ENCODE results near the gene TMEM63C.

Gene TMEM63C

DNA sequence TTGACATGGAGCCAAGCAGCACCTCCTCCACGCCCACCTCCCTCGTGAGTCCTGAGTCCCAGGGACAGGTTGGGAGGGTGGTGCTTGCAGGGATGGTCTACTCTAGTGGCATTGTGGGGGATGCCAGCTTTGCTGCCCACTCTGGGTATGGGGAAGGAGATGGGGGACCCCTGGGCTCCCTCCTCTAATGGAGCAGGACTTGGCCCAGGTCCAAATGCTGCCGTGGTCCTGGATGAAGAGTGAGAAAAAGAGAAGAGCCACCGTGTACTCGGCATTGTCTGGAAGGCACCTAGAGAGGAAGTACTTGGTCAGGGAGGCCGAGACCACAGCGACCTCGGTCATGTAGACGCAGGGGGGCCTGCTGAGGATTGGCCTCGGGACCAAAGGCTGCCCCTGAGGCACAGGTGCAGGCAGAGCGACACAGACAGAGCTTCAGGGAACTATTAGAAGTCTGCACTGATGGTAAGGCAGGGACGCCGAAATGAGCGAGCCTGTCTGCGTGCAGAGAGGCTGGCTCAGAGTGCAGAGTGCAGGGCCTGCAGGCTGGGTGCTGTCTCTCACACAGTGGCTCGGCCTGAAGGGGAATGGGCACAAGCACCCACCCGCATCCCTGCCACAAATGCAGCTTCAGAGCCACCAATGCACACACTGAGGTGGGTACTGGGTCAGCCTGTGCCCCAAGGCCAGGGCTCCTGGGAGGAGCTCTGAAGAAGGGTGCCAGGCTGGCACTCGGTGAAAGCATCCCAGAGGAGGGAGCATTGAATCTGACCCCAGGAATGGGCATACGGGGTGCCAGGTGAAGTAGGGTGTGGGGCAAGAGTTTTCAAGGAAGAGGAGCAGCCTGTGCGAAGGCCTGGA is 72.0 kb downstream of the TMEM63C start:
- no peak for DNase-seq (ENCODE audit: low read depth in 2 of 2)

- no peak for DNase-seq (ENCODE audit: low read depth in 2 of 2)
Observed at GRCh38 chr14:77256694-77257093, 75.1 kb downstream of the TMEM63C start.

DNA sequence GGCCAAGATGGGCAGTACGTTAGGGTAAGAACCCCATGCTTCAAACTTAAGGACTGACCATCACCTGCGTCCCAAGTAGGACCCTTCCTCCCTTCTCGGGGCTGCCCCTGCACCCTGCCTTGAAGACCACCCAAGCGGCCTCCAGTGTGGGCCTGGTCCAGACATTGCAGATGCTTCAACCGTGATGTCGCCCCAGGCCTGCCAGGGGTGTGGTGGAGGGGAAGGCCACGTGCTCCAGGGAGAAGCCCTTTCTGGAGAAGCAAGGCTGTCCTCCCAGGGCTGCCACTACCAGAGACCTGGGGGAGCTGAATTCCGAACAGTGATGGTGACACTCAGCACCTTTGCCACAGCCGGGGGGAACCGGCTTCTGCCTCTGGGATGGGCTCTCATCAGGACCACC is 76.1 kb downstream of the TMEM63C start:
- no peak for DNase-seq (ENCODE audit: low read depth in 2 of 2)

DNA sequence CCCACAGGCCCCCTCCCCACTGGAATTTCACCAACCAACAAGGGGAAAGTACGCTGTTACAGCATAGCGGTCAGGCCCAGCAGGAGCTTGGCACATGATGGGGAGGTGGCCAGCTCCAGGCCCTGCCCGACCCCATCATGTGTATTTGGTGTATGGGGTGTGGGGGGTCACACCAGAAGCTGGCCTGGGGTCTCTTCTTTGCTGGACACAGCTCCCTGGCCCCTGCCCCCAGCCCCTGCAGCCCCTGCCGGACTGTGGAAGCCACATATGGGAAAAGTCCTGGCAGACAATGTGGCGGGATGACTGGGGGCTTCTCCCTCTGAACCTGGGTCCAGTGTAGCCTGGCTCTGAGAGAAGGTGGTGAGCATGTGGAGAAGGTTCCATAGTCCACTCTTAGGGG is 77.0 kb downstream of the TMEM63C start:
- DNase-seq (ENCODE audit: low read depth in 2 of 2) = no peak

GRCh38 chr14:77259025-77259715 is 77.6 kb downstream of the TMEM63C start:
- no peak for DNase-seq (ENCODE audit: low read depth in 2 of 2)

DNA sequence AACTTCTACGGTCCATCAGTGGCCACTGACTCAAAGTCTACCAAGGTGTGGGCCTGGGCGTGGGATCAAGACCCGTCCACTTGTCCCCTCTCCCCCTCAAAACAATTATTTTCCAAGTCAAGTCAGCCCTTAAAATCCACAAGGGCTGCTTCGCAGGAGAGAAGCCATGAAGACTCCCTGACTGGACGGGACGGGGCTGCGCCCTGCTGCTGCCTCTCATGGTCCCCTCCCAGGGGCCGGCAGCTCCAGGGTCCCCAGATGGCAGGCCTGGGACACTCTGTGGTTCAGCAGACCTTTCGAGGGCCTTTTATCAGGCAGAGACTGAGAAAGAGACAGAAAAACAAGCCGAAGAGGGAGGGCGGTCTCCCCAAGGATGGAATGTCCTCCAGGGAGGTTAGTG is 78.6 kb downstream of the TMEM63C start:
- no peak for DNase-seq (ENCODE audit: low read depth in 2 of 2)

GRCh38 chr14:77260631-77261030 is 79.0 kb downstream of the TMEM63C start:
- no peak for DNase-seq (ENCODE audit: low read depth in 2 of 2)

DNA sequence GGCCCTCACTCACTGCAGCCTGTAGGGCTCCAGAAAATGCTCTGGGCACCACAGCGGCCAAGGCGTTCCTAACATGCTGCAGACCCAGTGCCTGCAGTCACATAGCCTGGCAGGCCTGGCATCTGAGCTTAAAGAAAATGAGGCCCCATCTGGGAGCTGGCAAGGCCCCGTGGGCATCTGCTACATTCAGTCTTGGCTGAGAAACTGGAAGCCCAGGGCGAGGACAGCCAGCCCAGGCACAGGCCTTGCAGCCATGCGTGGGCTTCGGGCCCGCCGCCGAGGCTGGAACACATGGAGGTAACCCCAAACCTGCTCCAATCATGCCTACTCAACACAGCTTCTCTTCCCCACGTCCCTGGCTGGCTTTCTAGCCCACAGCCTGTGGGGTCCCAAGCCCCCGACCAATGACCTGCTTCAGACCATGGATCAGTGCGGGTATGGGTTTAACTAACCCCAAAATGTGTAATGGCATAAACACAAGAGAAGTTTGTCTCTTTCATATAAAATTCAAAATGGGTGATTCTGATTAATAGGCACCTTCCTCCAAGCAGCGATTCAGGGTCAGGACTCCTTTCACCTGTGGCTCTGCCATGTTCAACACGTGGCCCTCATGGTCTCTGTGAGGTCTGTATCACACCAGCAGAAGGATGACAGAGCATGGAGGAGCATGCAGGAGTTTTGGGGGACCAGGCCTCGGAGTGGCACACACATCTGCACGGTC is 83.0 kb downstream of the TMEM63C start:
- DNase-seq (ENCODE audit: low read depth in 2 of 2) = no peak

GRCh38 chr14:77265187-77265515 is 83.6 kb downstream of the TMEM63C start:
- no peak for DNase-seq (ENCODE audit: low read depth in 2 of 2)

- no peak for DNase-seq (ENCODE audit: low read depth in 2 of 2)
Observed at GRCh38 chr14:77265561-77266335, 84.2 kb downstream of the TMEM63C start.

- no peak for DNase-seq (ENCODE audit: low read depth in 2 of 2)
Observed at GRCh38 chr14:77266336-77266735, 84.7 kb downstream of the TMEM63C start.

- no peak for DNase-seq (ENCODE audit: low read depth in 2 of 2)
Observed at GRCh38 chr14:77267937-77268699, 86.5 kb downstream of the TMEM63C start.

DNA sequence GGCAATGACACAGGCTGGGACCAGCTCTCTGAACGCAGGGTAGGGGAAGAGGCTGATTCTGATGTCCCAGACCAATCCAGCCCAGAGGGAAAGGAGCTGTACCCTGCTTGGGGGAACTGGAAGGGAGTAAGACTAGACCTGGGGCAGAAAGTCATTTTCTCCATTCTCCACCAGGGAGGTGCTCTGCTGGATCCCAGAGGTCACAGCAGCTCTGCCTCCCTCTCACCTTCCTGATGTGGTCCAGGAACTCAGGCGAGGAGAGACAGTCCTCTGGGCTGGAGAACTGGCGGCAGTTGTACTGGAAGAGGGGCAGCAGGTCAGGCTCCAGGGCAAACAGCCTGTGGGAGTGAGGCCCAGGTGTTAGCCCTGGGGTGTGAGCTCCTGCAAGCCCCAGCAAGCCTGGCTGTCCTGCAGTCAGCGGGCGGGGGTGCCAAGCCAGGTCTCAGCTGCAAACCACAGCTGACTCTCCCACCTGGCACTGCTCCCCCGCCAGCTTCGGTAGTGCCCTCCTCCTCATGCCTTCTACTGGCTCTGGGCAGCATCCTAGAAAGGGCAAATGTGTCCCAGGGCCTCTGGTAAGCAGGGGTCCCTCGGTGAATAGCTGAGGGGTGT is 87.5 kb downstream of the TMEM63C start:
- no peak for DNase-seq (ENCODE audit: low read depth in 2 of 2)

DNA sequence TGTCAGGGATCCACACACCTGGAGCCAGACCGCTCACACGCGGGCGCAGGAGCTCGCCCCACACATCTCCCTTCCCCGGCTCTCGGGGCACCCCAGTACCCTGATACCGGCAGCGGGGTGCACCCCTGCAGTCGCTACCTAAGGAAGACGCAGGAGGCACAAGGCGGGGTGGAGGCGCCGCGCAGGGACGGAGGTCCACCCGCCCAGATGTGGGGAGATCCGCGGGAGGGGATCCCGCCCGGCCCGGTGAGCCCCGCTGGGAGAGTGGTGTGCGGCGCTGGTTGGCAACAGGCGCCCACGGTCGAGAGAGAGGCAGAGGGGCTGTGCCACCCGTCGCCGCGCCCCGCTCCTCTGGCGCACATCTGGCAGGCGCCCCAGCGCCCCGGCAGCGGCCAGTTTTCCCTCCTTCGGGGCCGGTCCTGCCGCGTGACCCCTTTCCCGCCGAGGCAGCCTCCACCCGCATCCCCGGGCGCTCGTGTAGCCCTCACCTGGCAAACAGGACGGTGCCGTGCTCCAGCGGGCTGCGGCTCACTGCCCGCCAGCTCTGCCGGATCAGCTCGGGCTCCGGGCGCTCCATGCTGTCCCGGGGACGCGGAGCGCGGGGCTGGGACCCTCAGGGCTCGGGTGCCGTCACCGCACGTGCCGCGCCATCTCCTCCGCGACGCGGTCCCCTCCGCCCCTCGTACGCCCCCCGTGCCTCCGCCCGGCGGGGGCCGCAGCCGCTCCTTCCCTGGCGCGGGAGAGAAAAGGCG is 88.9 kb downstream of the TMEM63C start:
- DNase-seq (ENCODE audit: low read depth in 2 of 2) = no peak

GRCh38 chr14:77271113-77271710 is 89.6 kb downstream of the TMEM63C start, which contains the start of gene NGB:
NGB (minus strand) TSS chr14:77271206; CDS start chr14:77270937, 269 bp downstream.
- no peak for DNase-seq (ENCODE audit: low read depth in 2 of 2)

- DNase-seq (ENCODE audit: low read depth in 2 of 2) = no peak
Observed at GRCh38 chr14:77272261-77272660, 90.7 kb downstream of the TMEM63C start.

- DNase-seq (ENCODE audit: low read depth in 2 of 2) = no peak
Observed at GRCh38 chr14:77273796-77274195, 92.2 kb downstream of the TMEM63C start.

DNA sequence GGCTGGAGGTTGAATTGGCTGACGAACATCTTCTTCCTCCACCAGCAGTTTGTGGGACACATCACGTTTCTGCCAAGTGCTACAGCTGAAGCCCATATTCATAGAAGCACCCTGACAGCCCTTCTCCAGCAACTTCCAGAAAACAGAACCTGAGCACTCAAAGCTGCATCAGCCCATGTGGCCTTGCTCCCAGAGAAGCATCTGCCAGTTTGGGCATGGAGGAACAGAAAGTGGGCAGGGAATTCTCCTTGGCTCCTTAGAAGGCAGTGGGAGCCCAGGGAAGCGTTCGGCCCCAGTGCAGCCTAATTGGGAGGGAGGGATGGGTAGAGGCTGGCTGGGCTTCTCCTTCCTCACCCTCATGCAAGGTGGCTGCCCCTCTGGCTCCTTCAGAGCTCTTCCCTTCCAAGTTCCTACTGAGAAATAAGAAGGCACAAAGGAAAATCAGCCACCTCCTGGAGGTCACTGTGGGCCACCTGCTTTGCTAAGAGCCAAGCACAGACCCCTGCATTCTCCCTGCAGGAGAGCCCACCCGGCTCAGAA is 93.5 kb downstream of the TMEM63C start:
- DNase-seq (ENCODE audit: low read depth in 2 of 2) = no peak

- DNase-seq (ENCODE audit: low read depth in 2 of 2) = no peak
Observed at GRCh38 chr14:77275601-77276017, 94.0 kb downstream of the TMEM63C start.
